Measurements from ENCODE around the gene PI4KA.
"Not testable (repeated sequence)": the region's sequence is repeated elsewhere in the genome, so short reads cannot be mapped to it uniquely, and the experiment has no call there.

Gene PI4KA

DNA sequence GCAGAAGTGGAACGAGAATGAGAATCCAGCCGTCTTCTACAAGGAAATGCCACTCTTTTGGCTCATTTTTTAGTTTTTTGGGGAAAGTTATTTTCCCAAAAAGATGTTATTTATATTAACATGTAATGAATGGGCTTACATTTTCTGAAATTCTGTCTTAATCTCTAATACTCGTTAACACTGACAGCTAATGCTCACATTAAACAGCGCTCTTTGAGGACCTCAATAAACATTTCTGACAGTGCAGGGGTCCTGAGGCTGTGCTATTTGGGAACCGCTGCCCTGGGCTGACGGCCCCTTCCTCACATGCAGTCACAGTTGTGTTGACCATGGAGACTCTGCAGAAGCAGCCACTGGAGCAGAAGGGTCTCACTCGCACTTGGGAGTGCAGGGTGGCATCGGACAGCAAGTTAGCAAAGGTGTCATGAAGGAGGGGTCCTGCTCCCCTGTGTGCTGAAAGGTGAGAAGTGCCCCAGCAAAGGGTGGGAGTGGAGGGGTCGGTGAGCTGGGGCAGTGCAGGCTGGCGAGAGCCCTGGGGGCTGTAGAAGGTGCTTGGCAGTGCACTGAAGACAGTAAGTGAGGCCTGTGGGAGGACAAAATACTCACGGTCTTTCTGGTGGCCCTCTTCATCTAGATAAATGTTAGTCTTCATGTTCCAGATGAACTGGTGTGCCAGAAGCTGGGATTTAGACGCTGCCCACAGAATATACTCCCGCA lies 137.8 kb downstream of the PI4KA start:
- no peak for DNase-seq

DNA sequence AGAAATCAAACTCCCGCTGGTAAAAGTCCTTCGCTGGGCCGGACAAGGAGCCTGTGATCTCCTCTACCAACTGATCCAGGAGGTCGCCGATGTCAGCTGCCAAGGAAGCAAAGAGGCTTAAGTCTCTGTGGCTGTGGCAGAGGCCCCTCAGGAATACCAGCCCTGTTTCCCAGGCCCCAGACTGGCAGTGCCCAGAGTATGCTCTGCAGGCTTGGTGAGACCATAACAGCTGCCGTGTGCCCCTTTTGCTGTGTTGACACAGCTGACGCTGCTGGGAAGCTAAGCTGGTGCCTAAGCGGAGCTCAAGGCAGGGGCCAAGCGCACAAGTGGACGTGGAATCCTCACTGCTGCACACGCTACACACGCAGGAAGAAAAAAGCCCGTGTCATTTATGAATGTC lies 139.9 kb downstream of the PI4KA start:
- peak; percentile 22 for DNase-seq

DNA sequence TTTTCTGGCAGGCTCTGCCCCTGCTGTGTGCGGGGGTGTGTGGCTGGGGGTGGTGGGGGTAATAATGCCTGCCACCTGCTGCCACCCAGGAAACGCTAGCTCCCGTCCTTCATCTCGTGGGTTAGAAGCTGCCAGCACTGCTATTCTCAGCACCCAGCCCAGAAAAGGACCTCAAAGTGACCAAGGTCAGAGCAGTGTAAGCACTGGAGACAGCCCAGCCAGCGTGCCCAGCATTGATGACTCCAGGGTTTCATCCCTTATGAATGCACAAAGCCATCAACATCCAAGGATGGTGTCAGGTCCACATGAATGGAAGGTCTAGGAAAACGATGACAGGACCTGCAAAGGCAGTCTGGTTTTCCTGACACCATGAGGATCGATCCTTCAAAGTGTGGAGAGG lies 140.6 kb downstream of the PI4KA start:
- not testable (repeated sequence) for DNase-seq

DNA sequence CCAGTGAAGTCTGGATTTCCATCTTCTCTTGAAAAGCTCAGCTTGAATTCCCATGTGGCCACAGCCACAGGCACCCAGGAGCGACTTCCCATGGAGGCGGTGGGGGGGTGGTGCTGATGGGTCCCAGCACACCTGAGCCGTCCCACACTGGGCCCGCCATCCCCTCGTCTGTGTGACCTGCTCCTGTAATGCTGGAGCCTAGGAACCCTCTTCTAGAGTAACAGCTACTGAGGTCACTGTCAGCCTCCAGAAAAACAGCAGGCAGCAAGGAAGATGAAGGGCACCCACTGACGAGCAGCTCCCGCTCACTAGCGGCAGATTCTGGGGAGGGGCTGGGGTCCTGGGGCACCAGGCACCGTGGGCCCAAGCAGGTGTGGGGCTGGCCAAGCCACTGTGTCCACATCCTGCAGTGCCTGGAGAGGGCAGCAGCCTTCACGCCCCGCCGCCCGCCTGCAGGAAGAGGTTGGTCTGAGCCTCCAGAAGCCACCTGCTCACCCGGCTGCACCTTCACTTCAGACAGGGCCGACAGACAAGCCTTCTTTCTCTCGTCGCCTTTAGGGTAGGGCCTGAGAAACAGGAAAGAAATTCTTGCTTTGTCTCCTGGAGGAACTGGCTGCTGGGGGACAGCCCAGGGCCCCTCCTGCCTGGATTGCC lies 141.3 kb downstream of the PI4KA start:
- not testable (repeated sequence) for DNase-seq

DNA sequence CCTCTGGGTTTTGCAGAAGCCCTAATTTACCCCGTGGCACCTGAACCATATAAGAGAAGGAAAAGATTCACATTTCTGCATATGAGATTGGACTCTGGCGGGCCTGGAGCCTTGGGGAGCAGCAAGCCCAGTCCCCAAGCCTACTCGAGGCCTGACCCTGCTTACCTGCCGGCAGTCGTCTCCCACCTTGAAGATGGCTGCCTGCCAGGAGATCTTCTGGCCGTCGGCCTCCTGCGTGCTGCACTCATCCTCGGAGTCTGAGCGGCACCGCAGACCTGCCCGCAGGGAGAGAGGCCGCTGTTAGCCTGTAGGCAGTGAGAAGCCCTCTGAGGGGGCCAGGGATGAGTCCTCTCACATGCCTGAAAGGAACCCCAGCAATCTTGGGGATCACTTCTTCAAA lies 145.5 kb downstream of the PI4KA start:
- DNase-seq = not testable (repeated sequence)

DNA sequence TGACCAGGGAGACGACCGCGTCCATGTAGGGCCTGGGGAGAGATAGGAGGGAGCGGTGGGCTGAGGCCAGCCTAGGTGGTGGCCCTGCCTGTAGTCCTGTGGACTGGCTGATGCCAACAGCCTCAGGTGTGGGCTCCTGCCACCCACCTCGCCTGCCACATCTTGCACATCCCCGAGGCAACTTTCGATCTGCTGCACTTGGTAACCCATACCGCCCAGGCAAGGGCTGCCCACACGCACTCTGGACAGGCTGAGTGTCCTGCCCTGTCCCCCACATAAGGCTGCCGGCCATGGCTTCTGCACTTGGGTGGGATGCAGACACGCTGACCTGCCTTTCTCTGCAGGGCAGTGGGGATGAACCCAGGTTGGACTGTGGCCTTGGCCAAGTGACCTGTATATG lies 148.6 kb downstream of the PI4KA start:
- not testable (repeated sequence) for DNase-seq

DNA sequence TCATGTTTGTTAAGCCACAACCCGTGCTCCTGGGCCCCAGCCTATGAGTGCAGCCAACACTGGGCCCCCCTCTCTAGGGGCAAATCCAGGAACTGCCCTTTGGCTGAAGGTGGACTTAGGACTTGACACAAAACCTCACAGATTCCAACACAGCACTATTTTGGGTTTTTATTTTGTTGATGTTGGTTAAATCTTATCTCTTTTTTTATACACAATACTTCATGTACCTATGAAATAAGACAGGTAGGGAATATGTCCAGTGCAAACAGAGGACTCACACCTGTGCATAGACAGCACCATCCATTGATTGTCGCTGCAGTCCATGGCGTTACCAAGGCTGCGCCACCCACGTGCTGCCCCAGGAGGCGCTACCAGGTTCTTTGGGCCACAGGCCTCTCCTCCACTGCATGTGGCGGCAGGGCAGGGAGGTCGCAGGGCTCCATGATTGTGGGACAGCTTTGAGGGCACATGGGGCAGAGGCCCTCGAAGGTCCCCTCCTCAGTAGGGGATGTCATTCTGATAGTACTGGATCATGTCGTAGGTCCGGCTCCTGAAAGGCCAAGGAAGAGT lies 151.0 kb downstream of the PI4KA start:
- DNase-seq = not testable (repeated sequence)

DNA sequence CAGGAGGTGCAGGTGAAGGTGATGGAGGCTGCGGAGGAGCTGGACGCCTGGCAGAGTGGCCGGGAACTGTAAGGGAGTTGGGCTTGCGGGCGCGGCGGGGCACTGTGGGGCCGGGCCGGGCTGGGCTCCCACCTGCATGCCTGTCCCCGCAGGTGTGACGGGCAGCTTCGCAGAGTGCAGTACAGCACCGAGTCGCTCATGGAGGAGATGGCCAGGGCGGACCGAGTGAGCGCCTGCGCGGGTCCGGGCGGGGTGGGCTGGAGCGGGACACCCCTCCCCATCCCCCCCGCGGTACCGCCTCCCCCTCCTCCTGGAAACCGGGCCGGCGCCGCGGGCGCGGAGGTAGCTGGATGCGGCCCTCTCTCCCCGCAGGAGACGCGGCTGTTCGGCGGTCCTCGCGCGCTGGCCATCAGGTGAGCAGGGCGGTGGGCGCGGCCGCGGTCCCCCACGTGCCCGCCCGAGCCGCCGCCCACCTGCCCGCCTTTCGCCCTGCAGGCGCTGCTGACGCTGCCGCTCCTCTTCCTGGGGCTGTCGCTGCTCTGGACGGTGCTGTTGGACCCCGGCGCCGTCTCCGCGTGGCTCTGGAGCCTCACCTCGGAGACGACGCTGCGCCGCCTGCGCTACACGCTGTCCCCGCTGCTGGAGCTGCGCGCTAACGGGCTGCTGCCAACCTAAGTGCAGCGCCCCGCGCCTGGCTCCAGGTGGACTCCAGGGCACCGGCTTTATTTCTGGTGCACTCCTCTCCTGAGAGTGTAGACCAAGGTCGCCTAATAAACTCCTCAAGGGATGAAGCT lies 154.6 kb downstream of the PI4KA start:
- not testable (repeated sequence) for DNase-seq

DNA sequence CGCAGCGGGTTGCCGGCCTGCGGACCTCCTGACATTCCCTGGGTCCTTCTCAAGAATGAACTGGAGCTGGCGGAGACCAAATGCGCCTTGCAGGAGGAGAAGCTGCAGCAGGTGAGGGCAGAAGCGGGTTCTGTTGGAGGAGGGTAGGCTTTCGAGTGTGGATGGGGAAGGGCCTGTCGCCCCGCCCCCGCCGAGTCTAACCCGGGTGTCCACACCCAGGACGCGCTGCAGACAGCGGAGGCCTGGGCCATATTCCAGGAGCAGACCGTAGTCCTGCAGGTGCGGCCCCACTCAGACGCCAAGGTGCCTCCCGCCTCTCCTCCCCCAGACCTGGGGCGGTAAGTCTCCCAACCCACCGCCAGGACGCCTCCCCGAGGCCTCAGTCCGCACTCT lies 155.2 kb downstream of the PI4KA start:
- DNase-seq = not testable (repeated sequence)

DNA sequence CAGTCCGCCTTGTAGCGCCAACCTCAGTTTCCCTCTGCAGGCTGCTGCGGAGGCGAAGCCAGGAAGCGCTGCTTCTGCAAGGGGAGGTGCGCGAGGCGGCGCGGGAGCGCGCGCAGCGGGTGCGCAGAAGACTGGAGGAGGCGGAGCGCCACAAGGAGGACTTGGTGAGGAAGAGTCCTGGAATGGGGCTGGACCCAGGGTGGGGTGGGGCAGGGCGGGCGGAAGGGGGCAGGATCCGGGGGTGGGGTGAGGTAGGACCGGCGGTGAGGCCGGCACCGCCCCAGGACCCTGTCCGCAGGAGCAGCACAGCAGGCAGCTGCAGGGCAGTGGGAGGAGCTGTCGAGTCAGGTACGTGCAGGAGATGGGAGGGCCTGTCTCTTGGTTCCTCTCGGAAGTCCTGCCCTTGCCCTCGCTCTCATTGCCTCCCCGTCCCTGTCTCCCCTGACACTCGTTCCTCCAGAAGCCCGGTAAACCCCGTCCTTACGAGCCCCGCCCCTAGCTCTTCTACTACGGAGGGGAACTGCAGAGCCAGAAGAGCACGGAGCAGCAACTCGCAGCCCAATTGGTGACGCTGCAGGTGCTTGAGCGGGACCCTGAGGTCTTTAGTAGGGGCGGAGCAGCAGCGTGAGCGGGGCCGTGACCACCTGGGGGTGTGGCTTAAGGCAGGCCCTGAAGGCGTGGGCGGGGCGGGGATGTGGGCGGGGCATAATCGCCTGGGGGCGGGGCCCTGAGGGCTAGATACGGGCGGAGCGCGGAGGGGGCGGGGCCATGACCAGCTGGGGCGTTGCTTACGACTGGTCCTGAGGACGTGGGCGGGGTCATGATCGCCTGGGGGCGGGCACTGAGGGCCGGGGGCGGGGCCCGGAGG lies 155.8 kb downstream of the PI4KA start:
- peak; percentile 91 for DNase-seq

DNA sequence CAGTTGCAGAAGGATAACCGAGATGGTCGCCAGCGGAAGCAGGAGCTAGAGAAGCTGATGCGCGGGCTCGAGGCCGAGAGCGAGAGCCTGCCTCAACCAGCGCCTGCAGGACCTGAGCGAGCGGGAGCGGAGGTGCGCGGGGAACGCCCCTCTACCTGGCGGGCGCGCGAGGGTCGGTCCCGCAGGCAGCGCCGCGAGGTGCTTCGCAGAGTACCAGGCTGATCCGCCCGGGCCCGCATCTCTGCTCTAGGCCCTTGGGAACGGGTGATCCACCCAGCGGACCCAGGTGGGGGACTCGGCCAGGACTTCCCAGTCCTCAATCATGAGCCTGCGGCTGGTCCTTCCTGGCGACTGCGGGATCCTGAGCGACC lies 156.5 kb downstream of the PI4KA start:
- DNase-seq = not testable (repeated sequence)

DNA sequence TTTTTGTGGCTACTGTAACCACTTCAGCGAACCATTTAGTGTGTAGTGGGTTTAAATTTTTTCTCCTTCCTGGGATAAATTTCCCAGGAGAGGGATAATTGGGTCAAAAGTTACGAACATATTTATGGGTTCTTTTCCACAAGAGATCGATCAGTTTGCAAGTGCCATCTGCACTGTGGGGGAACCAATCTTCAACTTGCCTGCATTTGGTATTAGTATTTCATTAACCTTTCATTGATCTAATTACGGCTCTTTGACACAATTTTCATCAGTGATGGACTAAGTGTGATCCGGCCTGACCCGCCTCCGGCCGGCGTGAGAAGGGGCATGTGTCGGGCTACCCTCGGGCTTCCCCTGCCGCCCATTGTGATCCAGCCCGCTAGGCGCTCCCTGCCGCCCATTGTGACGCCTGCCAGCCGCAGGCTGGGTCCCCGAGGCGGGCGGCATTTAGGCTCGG lies 156.9 kb downstream of the PI4KA start:
- DNase-seq = not testable (repeated sequence)

DNA sequence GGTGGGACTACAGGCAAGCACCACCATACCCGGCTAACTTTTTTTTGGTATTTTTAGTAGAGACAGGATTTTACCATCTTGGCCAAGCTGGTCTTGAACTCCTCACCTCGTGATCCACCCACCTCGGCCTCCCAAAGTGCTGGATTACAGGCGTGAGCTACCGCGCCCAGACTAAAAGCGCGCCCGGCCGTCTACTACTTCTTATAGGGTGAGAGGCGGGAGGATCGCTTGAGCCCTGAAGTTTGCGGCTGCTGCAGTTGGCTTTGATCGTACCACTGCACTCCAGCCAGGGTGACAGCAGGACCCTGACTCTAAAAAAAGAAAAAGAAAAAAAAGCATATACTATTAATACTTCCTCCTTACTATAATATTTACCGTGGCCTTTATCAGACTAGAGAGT lies 158.3 kb downstream of the PI4KA start:
- DNase-seq = not testable (repeated sequence)

DNA sequence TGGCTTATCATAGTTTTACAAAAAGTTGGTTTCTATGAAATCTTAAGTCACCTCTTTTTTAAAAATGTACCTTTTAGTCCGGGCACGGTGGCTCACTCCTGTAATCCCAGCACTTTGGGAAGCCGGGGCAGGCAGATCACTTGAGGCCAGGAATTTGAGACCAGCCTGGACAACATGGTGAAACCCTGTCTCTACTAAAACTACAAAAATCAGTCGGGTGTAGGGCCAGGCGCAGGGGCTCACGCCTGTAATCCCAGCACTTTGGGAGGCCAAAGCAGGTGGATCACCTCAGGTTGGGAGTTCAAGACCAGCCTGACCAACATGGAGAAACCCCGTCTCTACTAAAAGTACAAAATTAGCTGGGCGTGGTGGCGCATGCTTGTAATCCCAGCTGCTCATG lies 158.8 kb downstream of the PI4KA start:
- DNase-seq = not testable (repeated sequence)

DNA sequence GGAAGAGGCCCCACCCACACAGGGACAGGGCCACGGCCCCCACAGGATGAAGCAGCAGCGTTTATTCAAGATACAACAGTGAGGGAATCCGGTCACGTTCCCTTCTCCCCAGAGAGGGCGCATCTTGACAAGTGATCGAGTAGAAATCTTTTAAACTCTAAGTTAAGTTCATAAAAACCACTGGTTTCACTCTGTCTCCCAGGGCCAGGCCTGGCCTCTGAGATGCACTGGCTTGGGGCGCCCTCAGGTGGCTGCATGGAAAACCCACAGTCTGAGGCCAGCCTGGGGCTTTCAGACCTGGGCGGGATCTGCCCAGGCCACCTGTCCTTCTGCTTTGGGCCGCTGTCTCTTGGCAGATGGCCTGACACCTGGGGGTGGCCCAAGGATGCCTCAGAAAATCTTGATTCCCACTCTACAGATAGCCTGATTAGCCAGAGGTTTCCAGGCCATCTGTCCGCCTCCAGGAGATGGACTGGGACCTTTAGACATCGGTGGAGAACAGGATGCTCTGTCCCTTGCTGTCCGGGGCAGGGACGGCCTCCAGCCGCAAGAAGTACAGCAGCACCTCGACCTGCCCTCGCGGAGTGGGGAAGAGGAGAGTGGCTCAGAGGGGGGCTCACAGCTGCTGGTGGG lies 161.0 kb downstream of the PI4KA start:
- peak; percentile 32 for DNase-seq

DNA sequence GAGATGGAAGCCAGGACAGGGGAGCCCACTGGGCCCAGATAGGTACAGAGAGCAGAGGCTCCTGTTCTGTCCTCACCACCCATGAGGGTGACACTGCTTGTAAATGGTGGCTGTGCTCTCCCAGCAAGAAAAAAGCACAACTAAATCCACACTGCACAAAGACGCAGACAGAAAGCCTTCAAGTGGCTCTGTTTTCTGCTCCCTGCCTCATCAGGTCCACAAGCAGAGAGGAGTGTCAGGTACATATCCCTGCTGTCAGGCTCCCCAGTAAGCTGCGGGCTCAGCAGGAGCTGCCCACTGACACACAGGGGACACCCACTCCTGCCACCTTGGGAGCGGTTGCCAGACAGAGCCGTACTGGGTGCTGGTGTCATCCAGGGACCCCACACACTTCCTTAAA lies 162.6 kb downstream of the PI4KA start:
- not testable (repeated sequence) for DNase-seq

DNA sequence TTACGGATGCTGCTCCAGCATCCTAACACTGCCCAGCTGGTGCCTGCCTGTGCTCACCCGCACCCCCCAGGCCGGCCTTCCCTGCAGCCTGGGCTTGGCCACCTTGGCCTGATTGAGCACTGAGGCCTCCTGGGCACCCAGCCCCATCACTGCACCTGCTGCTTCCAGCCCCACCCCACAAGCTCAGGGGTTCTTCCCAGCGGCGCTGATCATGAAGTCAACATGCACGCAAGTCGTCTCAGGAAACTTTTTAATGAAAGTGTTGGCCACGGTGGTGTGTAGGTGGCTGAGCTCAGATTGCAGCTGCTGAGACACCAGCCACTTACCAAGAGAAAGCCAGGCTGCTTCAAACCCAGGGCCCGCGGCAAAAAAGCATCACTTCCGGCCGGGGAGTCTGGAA lies 163.4 kb downstream of the PI4KA start:
- not testable (repeated sequence) for DNase-seq

DNA sequence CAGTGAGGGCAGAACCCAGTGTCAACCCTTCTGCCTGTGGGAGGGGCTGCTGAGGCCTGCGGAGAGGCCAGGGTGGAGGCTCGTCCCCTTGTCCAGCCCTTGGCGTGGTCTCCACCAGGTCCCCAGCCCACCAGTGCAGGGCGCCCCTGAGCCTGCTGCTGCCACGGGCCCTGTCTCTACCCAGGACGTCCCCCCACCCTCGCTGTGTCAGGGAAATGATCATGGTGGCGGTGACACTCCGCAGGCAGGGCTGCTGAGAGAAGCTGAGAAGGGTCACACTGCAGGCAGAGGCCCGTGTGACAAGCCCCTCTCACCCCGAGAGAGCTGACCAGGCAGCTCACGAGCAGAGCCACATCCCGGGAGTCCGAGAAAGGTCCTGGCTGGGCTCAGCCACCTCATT lies 164.4 kb downstream of the PI4KA start:
- not testable (repeated sequence) for DNase-seq

DNA sequence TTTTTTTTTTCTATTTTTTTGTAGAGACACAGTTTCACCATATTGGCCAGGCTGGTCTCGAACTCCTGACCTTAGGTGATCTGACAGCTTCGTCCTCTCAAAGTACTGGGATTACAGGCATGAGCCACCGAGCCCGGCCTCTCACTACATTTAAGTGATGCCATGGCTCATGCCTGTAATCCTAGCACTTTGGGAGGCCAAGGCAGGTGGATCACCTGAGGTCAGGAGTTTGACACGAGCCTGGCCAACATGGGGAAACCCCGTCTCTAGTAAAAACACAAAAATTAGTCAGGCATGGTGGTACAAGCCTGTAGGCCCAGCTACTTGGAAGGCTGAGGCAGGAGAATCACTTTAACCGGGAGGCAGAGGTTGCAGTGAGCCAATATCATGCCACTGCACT lies 165.7 kb downstream of the PI4KA start:
- DNase-seq = not testable (repeated sequence)

DNA sequence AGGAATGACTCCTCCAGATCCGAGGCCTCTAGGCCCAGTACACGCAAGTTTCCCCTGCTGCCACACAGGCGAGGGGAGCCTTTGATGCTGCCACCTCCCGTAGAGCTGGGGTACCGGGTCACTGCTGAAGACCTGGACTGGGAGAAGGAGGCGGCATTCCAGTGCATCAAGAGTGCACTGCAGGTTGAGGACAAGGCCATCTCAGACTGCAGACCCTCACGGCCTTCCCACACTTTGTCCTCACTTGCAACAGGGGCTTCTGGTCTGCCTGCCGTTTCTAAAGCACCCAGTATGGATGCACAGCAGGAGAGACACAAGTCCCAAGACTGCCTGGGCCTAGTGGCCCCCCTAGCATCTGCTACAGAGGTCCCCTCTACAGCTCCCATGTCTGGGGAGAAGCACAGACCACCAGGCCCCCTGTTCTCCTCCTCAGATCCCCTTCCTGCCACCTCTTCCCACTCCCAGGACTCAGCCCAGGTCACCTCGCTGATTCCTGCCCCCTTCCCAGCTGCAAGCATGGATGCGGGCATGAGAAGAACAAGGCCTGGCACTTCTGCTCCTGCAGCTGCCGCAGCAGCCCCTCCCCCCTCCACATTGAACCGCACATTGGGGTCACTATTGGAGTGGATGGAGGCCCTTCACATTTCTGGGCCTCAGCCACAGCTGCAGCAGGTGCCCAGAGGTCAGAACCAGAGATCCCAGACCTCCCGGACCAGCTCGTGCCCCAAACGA lies 167.9 kb downstream of the PI4KA start:
- DNase-seq = not testable (repeated sequence)

All from DMS153 (cell line).